COR-L47 (cell line): ENCODE measurements around the gene RNF128.
"Not testable (repeated sequence)": the region's sequence is repeated elsewhere in the genome, so short reads cannot be mapped to it uniquely, and the experiment has no call there.

Experiments
- DNase-seq: peaks from one replicate; lab custom pipeline; 2025; lab: John Stamatoyannopoulos, UW

RNF128 gene

DNA sequence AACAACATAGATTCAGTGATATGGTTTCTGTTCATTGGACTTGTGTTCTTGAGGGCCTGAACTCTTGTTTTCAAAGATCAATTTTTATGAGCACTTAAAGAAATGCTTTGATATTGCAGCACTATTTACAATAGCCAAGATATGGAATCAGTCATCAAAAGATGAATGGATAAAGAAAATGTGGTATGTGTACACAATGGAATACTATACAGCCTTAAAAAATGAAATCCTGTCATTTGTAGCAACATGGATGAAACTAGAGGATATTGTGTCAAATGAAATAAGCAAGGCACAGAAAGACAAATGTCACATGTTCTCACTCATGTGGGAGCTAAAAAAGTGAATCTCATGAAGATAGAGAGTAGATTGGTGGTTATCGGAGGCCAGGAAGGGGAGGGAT is 21.9 kb downstream of the RNF128 start:
- DNase-seq: no peak

GRCh38 chrX:106751407-106751806 is 24.9 kb downstream of the RNF128 start:
- no peak for DNase-seq

DNA sequence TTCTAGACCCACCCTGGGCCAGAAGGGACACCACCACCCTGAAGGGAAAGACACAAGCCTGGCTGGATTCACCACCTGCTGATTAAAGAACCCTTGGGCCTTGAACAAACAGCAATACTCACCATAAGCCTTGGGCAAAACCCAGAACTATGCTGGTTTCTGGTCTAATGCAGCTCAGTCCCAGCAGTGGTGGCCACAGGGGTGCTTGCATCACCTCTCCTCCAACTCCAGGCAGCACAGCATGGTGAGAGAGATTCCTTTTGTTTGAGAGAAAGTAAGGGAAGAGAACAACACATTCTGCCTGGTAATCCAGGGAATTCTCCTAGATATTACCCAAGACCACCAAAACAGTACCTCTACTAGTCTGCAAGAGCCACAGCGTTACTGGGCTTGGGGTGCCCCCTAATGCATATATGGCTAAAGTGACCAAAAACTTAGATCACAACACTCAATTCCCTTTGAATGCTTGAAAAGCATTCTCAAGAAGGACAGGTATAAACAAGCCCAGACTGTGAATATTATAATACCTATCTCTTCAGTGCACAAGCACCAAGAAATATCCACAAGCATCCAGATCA is 25.7 kb downstream of the RNF128 start:
- DNase-seq: no peak

GRCh38 chrX:106769288-106769687 is 42.8 kb downstream of the RNF128 start:
- DNase-seq: not testable (repeated sequence)

DNA sequence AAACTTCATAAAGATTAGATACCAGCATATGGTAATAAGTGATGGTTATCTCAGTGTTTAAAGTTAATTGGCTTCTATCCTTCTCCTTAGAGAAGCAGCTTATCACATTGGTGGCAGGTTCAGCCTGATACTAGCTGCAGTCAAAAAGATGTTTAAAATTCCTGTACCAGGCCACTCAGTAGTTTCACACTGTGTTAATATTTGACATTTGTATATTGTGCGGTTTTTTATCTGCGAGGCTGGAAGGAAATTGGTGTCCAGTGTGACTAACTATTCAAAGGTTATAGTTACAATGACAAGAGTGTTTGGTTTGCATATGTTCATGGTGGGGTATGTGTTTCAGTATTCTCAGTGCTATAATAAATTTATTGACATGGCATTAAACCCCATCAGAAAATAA is 48.5 kb downstream of the RNF128 start:
- DNase-seq: no peak

- no peak for DNase-seq
These were observed 53.8 kb downstream of the RNF128 start for GRCh38 chrX:106780264-106780663.

GRCh38 chrX:106780664-106781377 is 54.3 kb downstream of the RNF128 start:
- no peak for DNase-seq

- no peak for DNase-seq
These were observed 57.2 kb downstream of the RNF128 start for GRCh38 chrX:106783716-106784115.

DNA sequence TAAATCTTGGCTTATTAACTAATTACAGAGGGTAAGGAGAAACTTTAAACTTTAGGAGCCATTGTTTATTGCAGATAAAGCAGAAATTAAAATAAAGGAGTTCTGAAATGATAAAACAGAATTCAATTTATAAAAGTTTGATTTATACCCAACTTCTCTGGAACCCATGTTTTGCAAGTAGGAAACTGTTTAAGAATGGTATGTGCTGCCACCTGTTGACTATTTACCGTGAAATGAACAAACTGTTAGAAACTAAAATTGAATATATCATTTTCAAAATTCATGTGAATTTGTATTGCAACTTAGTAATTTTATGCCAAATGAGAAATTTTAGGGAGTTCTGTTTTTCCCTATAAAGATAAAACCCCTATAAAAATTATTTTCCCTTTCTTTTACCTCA is 65.0 kb downstream of the RNF128 start:
- DNase-seq: no peak

GRCh38 chrX:106802063-106802387 is 75.5 kb downstream of the RNF128 start:
- no peak for DNase-seq

DNA sequence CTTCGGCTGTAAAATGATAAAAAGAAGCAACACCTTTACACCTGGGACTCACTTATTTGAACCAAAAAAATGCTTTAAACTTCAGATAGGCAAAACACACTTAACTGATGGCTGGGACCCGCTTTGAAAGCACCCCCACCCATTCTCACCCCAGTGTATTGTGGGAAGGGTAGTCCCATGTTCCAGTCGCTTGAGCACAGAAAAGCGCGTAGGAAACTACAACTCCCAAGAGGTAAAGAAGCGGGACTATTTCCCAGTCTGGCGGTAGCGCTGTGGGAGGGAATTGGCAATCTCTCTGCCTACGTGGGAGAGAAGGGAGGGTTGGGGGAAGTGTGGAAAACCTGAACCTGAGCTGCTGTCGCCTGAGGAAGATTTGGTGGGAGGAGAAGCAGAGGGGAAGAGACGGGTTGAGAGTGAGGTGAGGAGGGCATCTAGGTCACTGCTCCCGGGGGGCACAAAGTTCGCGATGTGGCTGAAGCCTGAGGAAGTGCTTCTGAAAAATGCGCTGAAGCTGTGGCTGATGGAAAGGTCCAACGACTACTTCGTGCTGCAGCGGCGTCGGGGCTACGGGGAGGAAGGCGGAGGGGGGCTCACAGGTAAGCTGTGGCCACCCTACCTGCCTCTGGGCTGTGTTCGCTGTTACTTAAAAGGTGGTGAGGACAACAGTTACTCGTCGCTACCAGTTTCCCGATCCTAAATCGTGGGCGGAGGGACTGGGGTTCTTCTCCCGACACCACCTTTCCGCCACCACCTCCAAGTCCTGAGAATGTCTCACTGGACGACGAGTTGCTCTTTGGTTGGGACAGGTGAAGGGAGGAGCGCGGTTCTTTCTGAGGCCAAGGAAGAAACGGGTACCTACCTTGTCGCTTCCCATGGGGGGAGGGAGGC is 76.1 kb downstream of the RNF128 start, which contains the start of gene TBC1D8B:
TSS of gene TBC1D8B (plus strand) at position 286 of the 888 bp plus-strand sequence. CDS start at position 467, 181 bp downstream.
- DNase-seq: peak; percentile 33

DNA sequence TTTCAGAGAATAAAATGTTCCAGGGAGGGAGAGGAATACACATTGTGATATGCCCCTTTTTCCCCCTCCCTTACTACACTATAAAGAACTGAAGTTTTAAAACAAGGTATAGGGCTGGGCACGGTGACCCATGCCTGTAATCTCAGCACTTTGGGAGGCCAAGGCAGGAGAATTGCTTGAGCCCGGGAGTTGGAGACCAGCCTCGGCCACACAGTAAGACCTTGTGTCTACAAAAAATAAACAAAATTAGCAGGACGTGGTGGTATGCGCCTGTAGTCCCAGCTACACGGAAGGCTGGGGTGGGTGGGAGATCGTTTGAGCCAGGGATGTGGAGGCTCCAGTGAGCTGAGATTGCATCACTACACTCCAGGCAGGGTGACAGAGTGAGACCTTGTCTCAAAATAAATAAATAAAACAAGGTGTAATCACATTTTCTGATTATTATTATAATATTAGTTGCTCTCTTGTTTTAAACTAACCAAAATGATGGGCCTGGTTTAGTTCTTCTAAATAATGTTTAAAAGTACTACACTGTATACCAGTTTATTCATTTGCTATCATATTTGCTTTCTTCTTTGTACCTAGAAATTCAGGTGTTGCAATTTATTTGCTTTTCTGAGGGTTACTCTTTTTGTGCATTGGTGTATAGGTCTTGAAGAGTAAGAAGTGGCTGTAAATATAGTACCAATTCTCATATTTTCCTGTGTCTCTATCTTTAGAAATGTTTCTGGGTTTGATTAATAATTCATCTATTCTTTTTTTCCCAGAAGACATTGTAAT is 84.8 kb downstream of the RNF128 start:
- no peak for DNase-seq

- DNase-seq: not testable (repeated sequence)
These were observed 86.4 kb downstream of the RNF128 start for GRCh38 chrX:106812930-106813329.

GRCh38 chrX:106814093-106814492 is 87.6 kb downstream of the RNF128 start:
- not testable (repeated sequence) for DNase-seq
